Loucy (cell line): Measurements from ENCODE around the gene CLDN6.

ENCODE experiments used
- EZH2phosphoT487 ChIP-seq: fragments of 200-600 bp; IDR thresholded peaks from 2 replicates; pipeline ENCODE4 v1.6.1; 2018; ENCODE audit warnings: antibody characterized with exemption, mild to moderate bottlenecking, moderate library complexity, borderline replicate concordance
- TF ChIP-seq, protein P1 (sequence below): fragments of 200-600 bp; sonication (generic); conservative IDR thresholded peaks from 2 replicates; pipeline ENCODE4 v1.5.1; 2014; ENCODE audit warnings: mild to moderate bottlenecking, antibody characterized with exemption, low read length

DNA sequence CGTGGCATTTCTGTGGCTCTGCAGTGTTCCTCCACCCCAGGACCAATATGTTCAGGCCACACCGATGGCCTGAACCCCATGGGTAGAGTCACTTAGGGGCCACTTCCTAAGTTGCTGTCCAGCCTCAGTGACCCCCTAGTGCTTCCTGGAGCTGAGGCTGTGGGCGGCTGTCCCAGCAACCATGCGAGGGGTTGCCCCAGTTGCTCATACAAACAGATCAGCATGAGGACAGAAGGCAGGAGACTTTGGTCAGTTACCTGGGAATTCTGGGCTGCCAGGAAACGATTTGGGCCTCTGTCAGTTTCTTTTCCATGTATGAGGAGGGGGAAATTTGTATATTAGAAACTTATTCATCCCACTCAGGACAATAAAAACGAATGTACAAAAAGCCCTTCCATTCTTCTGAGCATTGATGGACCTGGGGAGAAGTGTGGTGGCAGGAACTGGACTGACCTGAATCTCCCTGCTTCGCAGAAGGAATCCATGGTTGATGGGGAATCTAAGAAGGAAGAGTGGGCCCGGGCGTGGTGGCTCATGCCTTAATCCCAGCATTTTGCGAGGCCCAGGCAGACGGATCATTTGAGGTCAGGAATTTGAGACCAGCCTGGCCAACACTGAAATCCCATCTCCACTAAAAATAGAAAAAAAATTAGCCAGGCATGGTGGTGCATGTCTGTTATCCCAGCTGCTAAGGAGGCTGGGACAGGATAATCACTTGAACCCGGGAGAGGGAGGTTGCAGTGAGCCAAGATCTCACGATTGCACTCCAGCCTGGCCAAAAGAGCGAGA, 42.5 kb upstream of the CLDN6 start:
- TF ChIP-seq, protein P1, sequence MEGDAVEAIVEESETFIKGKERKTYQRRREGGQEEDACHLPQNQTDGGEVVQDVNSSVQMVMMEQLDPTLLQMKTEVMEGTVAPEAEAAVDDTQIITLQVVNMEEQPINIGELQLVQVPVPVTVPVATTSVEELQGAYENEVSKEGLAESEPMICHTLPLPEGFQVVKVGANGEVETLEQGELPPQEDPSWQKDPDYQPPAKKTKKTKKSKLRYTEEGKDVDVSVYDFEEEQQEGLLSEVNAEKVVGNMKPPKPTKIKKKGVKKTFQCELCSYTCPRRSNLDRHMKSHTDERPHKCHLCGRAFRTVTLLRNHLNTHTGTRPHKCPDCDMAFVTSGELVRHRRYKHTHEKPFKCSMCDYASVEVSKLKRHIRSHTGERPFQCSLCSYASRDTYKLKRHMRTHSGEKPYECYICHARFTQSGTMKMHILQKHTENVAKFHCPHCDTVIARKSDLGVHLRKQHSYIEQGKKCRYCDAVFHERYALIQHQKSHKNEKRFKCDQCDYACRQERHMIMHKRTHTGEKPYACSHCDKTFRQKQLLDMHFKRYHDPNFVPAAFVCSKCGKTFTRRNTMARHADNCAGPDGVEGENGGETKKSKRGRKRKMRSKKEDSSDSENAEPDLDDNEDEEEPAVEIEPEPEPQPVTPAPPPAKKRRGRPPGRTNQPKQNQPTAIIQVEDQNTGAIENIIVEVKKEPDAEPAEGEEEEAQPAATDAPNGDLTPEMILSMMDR = no peak
- TF ChIP-seq EZH2phosphoT487 = no peak
